Suprapubic skin (tissue), 4 donors: ENCODE results near the gene LRRN4CL. TPM values are rescaled to one million over a fixed set of nuclear protein-coding genes. Genes with fewer than 3 reads are reported as not detected.

ENCODE experiments used
- DNase-seq, 2 donors: peaks; one replicate each; pipeline ENCODE4 v3.0.0-alpha.2; 2019; ENCODE audit warnings: low spot score in 2 of 2
- H3K27ac ChIP-seq: fragments of 200-600 bp; sonication (generic); one replicate; pipeline ENCODE4 v1.5.1; 2019
- H3K27me3 ChIP-seq: fragments of 200-600 bp; sonication (generic); one replicate; pipeline ENCODE4 v1.5.1; 2019
- H3K36me3 ChIP-seq: fragments of 200-600 bp; sonication (generic); one replicate; pipeline ENCODE4 v1.5.1; 2019
- H3K4me1 ChIP-seq: fragments of 200-600 bp; sonication (generic); one replicate; pipeline ENCODE4 v1.5.1; 2019
- H3K4me3 ChIP-seq: fragments of 200-600 bp; sonication (generic); one replicate; pipeline ENCODE4 v1.5.1; 2019; ENCODE audit warnings: mild to moderate bottlenecking
- H3K9me3 ChIP-seq: fragments of 200-600 bp; sonication (generic); one replicate; pipeline ENCODE4 v1.5.1; 2019
- EP300 ChIP-seq: sonication (generic); formaldehyde crosslinking; IDR thresholded peaks from one replicate; pipeline ENCODE4 v1.6.1; 2017; ENCODE audit warnings: antibody characterized with exemption
- POLR2A ChIP-seq, 2 donors: fragments of 450-650 bp; IDR thresholded peaks; one replicate each; pipeline ENCODE4 v1.6.1; 2017; ENCODE audit warnings: antibody characterized with exemption in 2 of 2, mild to moderate bottlenecking in 2 of 2, moderate library complexity in 2 of 2
- POLR2AphosphoS5 ChIP-seq, 3 donors: sonication (generic); formaldehyde crosslinking; IDR thresholded peaks; one replicate each; pipeline ENCODE4 v1.6.1; 2017; ENCODE audit warnings: antibody characterized with exemption in 3 of 3
- WGBS: methylation state at CpG from one replicate; pipeline ENCODE4 v1.1.5; 2018; 5-methylcytosine and 5-hydroxymethylcytosine counted together
- total RNA-seq, 4 donors: library from RNA; depleted of rRNA; stranded (reverse); fragments of >200 nt; gene quantifications; one replicate each; pipeline ENCODE4 v1.1.0, GENCODE V29; 2016
- TF ChIP-seq, protein P1 (sequence below), 2 donors: fragments of 200-600 bp in 1 of 2; fragments of 450-650 bp in 1 of 2; sonication (generic) in 1 of 2; IDR thresholded peaks; one replicate each; pipeline ENCODE4 v1.5.1; 2016 to 2019; ENCODE audit warnings: antibody characterized with exemption in 2 of 2, mild to moderate bottlenecking in 1 of 2, moderate library complexity in 1 of 2

The LRRN4CL gene
- total RNA-seq, 4 donors from 2014 or later: 3.3 to 7.6 (median 5.9) TPM

DNA sequence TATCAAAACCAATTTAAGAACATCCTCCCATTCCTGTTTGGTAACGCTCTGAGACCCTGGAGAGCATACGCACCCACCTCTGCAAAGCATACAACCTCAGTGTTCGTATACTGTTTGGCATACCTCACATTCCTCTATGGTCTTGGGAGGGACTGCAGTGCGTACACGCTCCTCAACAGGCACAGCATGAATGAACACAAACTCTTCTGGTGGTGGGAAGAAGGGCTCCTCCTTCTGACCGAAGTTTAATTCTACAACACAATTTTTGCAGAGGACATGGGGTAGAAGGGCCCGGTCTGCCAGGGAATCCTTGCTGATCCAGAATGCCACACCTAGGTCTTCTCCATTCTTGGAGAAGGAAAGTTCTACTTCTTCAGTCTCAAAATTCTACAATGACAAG is 32.7 kb upstream of the LRRN4CL start:
- H3K27me3 ChIP-seq: no peaks in the 10 kb centered on the region
- TF ChIP-seq, protein P1, sequence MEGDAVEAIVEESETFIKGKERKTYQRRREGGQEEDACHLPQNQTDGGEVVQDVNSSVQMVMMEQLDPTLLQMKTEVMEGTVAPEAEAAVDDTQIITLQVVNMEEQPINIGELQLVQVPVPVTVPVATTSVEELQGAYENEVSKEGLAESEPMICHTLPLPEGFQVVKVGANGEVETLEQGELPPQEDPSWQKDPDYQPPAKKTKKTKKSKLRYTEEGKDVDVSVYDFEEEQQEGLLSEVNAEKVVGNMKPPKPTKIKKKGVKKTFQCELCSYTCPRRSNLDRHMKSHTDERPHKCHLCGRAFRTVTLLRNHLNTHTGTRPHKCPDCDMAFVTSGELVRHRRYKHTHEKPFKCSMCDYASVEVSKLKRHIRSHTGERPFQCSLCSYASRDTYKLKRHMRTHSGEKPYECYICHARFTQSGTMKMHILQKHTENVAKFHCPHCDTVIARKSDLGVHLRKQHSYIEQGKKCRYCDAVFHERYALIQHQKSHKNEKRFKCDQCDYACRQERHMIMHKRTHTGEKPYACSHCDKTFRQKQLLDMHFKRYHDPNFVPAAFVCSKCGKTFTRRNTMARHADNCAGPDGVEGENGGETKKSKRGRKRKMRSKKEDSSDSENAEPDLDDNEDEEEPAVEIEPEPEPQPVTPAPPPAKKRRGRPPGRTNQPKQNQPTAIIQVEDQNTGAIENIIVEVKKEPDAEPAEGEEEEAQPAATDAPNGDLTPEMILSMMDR (IDR thresholded peaks at IDR 0.05): no peak
- no peak for TF ChIP-seq POLR2A (IDR thresholded peaks at IDR 0.05)
- no peak for TF ChIP-seq EP300
- no peak for TF ChIP-seq POLR2AphosphoS5 (IDR thresholded peaks at IDR 0.05)
- no peak overlapping the region for H3K27ac ChIP-seq
- H3K4me3 ChIP-seq: no peak overlapping the region
- DNase-seq: no peak
- WGBS: 74% methylated on average over 7 of the region's 7 CpGs
- peaks cover 72% of the 10 kb centered on the region for H3K36me3 ChIP-seq
- peaks cover 49% of the 10 kb centered on the region for H3K4me1 ChIP-seq
- no peaks in the 10 kb centered on the region for H3K9me3 ChIP-seq

DNA sequence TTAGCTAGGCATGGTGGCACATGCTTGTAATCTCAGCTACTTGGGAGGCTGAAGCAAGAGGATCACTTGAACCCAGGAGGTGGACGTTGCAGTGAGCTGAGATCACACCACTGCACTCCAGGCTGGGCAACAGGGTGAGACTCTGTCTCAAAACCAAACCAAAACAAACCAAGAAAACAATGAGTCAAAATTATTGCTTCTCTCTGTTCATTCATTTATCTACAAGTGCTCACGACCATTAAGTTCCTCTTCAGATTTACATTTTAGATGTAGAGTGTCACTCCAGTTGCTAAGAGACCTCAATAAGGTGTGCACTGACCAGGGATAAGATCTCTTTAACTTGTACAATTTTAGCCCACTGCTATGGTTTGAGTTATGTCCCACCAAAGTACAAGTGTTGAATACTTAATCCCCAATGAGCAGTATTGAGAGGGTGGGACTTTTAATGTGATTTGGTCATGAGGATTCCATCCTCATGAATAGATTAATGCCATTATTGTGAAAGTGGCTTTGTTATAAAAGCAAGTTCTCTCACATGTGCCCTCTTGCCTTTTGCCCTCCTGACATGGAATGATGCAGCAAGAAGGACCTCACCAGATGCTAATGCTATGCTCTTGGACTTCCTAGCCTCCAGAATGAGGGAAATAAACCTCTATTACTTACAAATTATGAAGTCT is 30.1 kb upstream of the LRRN4CL start:
- H3K9me3 ChIP-seq: no peaks in the 10 kb centered on the region
- H3K27me3 ChIP-seq: no peaks in the 10 kb centered on the region
- no peak overlapping the region for H3K27ac ChIP-seq
- TF ChIP-seq, protein P1 (IDR thresholded peaks at IDR 0.05): no peak
- TF ChIP-seq POLR2A (IDR thresholded peaks at IDR 0.05) (no peak), EP300 (no peak), POLR2AphosphoS5 (IDR thresholded peaks at IDR 0.05) (no peak)
- no peak overlapping the region for H3K4me3 ChIP-seq
- DNase-seq: no peak
- peaks cover 97% of the 10 kb centered on the region for H3K36me3 ChIP-seq
- 75% methylated on average over 2 of the region's 2 CpGs for WGBS
- peaks cover 31% of the 10 kb centered on the region for H3K4me1 ChIP-seq

DNA sequence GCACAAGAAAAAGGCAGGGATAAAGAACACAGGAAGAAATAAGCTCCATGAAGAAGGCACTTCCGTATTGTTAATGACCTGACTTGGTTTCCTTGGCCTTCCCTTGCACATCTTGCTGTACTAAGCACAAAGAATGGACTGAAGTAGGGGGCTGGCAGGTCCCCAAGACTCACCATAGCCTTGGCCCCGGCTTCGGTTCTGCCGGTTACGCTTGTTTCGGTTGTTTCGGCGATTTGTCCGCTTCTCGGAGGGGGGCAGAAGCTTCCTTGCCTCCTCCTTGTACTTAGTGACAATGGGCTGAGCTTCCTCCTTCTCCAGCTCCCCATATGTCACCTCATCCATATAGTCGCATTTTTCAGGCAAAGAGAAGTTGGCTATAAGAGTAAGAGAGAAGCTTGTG is 27.5 kb upstream of the LRRN4CL start:
- H3K9me3 ChIP-seq: no peaks in the 10 kb centered on the region
- peaks cover 19% of the 10 kb centered on the region for H3K4me1 ChIP-seq
- WGBS: 80% methylated on average over 11 of the region's 11 CpGs
- no peak overlapping the region for H3K4me3 ChIP-seq
- no peak for DNase-seq
- TF ChIP-seq EP300: no peak
- TF ChIP-seq, protein P1 (IDR thresholded peaks at IDR 0.05): no peak
- H3K36me3 ChIP-seq: peaks cover 99% of the 10 kb centered on the region
- no peaks in the 10 kb centered on the region for H3K27me3 ChIP-seq
- H3K27ac ChIP-seq: no peak overlapping the region

GRCh38 chr11:62716206-62716605 is 26.9 kb upstream of the LRRN4CL start:
- H3K27ac ChIP-seq: no peak overlapping the region
- no peak for TF ChIP-seq POLR2AphosphoS5 (IDR thresholded peaks at IDR 0.05)
- no peak for TF ChIP-seq POLR2A (IDR thresholded peaks at IDR 0.05)
- TF ChIP-seq, protein P1 (IDR thresholded peaks at IDR 0.05): no peak
- no peak for TF ChIP-seq EP300

GRCh38 chr11:62715150-62716130 is 26.1 kb upstream of the LRRN4CL start:
- no peak overlapping the region for H3K4me3 ChIP-seq
- peaks cover 98% of the 10 kb centered on the region for H3K36me3 ChIP-seq
- 82% methylated on average over 24 of the region's 24 CpGs for WGBS
- peaks cover 16% of the 10 kb centered on the region for H3K4me1 ChIP-seq
- H3K27me3 ChIP-seq: no peaks in the 10 kb centered on the region
- no peak for DNase-seq
- TF ChIP-seq EP300 (no peak), POLR2A (IDR thresholded peaks at IDR 0.05) (no peak), POLR2AphosphoS5 (IDR thresholded peaks at IDR 0.05) (no peak)
- TF ChIP-seq, protein P1 (IDR thresholded peaks at IDR 0.05): no peak
- H3K9me3 ChIP-seq: no peaks in the 10 kb centered on the region
- no peak overlapping the region for H3K27ac ChIP-seq

More at GRCh38 chr11:62716206-62716605, 26.9 kb upstream of the LRRN4CL start:
- WGBS: 82% methylated on average over 5 of the region's 5 CpGs
- Histone ChIP-seq H3K36me3 (peaks cover 99% of the 10 kb centered on the region), H3K9me3 (no peaks in the 10 kb centered on the region), H3K4me3 (no peak overlapping the region), H3K4me1 (peaks cover 17% of the 10 kb centered on the region), H3K27me3 (no peaks in the 10 kb centered on the region)
- DNase-seq: no peak
